22Rv1 (cell line): Measurements from ENCODE around the gene ABCB10.

Source experiments
- ZFX ChIP-seq: fragments of 450-650 bp; IDR thresholded peaks from 2 replicates; pipeline ENCODE4 v1.6.1; 2017; ENCODE audit warnings: antibody characterized with exemption, borderline replicate concordance
- TF ChIP-seq, protein P1 (sequence below): fragments of 450-650 bp; IDR thresholded peaks from 2 replicates; pipeline ENCODE4 v1.5.1; 2017; ENCODE audit warnings: mild to moderate bottlenecking

DNA sequence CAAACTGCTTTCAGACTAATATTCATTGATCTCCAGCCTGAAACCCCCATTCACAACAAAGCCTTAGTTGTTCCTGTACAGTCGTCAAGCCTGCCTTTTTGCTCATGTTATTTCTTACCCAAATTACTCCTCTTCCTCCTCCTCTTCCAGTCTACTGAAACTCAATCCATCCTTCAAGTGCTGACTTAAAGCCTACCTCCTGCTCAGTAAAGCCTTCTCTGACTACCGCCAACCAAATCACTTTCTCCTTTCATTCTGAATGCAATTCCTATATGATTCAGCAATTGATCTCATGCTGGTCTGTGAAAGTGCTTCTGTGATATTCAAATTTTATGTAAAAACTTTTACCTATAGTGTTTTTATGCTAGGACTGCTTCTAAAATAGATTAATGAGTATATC lies 48.9 kb upstream of the ABCB10 start:
- TF ChIP-seq, protein P1, sequence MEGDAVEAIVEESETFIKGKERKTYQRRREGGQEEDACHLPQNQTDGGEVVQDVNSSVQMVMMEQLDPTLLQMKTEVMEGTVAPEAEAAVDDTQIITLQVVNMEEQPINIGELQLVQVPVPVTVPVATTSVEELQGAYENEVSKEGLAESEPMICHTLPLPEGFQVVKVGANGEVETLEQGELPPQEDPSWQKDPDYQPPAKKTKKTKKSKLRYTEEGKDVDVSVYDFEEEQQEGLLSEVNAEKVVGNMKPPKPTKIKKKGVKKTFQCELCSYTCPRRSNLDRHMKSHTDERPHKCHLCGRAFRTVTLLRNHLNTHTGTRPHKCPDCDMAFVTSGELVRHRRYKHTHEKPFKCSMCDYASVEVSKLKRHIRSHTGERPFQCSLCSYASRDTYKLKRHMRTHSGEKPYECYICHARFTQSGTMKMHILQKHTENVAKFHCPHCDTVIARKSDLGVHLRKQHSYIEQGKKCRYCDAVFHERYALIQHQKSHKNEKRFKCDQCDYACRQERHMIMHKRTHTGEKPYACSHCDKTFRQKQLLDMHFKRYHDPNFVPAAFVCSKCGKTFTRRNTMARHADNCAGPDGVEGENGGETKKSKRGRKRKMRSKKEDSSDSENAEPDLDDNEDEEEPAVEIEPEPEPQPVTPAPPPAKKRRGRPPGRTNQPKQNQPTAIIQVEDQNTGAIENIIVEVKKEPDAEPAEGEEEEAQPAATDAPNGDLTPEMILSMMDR, result no peak
- no peak for TF ChIP-seq ZFX
